HS-5 (cell line): ENCODE data around the gene C1orf232.

Experiments
- DNase-seq: peaks from one replicate; pipeline ENCODE4 v3.0.0-alpha.2; 2012; ENCODE audit warnings: low read depth

C1orf232 gene

GRCh38 chr1:26156285-26157038 lies 12.3 kb downstream of the C1orf232 start:
- no peak for DNase-seq

GRCh38 chr1:26155370-26156284 lies 13.1 kb downstream of the C1orf232 start:
- no peak for DNase-seq

DNA sequence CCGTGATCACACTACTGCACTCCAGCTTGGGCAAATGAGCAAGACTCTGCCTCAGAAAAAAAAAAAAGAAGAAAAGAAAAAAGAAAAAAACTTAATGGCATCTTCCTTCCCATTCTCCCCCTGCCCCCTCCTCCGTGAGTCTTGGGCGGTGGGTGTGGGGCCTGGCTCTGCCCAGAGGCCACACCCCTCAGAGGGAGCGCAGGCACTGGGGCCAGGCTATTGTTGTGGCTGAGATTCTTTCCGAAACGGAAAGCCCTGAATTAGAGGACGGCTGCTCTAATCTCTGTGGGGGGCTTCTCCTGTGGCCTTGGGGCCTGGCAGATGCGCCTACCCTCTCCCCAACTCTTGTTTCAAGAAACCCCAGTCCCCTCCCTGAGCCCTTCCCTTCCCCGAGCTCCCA lies 14.0 kb downstream of the C1orf232 start:
- no peak for DNase-seq

DNA sequence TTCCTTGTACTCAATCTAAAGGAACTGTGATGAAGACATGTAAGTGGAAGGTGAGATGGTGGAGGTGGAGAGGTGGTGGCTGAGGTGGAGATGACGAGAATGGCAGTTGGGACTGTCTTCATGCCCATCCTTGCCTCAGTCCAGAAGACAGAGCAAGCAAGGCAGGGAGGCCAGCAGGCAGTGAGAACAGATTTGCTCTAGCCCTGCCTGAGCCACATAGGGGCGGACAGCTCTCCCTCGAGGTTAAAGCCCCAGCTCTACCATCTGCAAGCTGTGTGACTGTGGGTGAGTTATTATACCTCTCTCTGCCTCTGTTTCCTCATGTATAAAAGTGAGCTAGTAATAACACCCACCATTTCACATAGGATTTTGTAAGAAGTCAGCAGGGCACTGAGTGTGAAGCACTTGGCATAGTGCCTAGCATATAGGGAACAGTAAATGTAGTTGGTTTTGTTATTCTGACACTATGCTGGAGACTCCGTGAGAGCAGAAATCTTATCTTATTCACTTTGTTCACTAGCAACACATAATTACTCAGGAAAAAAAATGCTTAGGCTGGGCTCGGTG lies 14.7 kb downstream of the C1orf232 start:
- no peak for DNase-seq

DNA sequence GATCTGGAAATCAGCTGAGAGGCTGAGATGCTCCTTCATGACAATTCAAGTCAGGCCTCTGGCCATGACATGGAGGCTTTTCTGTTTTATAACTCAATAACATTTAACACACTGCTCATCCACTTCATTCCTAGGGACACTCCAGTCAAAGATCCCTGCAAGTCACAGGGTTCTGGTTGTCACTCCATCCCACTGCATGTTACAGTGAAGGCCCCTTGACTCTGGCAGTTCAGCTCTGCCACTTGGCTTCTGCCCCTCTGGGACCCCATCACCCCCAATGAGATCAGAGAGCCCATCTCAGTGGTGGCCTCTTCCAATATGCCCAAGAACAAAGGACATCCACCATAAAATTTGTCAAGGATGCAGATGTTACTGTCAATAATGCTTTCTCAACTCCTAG lies 19.9 kb downstream of the C1orf232 start:
- DNase-seq: no peak

- no peak for DNase-seq
Measured at GRCh38 chr1:26145960-26146294, 22.8 kb downstream of the C1orf232 start.

DNA sequence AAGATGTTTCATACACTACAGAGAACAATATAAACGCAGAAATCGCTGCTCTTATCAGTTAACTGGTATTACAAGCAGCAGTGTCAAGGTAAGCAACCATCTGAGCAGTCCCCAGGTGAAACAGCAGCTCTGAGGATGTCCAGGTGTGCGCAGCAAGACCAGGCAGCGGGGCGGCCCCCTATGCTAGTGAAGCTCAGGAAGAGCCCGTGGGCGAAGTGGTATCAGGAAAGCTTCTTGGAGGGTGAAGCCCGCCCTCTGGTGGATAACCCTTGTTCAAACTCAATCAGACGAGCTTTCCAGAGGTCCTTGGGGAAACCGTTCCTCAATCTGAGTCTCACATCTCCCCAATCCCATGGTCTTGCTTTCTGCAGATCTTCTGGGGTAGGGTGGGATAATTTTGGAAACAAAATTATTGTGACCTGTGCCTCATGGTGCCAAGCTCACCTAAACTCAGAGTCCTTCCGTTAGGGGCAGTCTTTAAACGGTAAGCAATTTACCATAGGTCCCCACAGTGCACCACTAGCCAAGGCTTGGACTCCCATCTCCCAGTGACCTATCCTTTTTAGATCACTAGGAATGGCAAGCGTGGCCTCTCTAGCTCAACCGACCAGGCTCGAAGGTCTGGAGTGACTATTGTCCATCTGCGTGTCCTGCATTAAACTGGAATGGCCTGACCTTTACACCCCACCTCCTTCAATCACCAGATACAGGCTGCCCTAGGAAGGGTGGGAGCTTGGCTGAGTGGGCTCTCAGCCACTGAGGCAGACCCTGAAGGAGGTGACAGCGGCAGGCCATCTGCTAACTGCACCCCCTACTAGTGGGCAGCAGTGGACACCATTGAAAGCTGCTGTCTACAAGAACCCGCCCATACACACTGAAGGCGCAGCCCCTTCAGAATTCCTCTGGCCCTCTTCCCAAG lies 23.5 kb downstream of the C1orf232 start:
- DNase-seq: peak; percentile 40

- no peak for DNase-seq
Measured at GRCh38 chr1:26142159-26142558, 26.6 kb downstream of the C1orf232 start.

DNA sequence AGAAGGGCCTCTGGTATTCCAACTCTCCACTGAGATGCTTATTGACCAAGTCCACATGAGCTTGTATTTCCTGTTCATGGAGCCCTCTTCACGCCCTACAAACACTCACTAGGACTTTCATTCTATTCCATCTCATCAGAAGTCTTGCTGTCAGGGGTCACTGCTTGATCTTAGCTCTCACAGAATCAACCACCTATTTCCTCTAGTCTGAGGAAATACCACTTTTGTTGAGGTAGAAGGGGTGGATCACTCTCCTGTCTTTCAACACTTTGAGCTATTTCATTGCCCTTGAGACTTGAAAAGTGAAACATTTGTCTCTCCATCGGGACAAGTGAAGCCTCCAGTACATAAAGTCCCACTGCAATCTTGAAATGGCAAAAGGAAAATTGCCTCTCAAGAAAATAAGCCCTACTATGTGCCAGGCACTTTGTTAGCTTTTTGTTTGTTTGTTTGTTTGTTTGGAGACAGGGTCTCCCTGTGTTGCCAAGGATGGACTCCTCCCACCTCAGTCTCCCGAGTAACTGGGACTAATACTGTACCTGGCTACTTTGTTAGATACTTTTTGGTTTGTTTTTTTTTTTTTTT lies 29.7 kb downstream of the C1orf232 start:
- no peak for DNase-seq

GRCh38 chr1:26134466-26134865 lies 34.3 kb downstream of the C1orf232 start:
- DNase-seq: no peak

- no peak for DNase-seq
Measured at GRCh38 chr1:26132834-26133167, 36.0 kb downstream of the C1orf232 start.

DNA sequence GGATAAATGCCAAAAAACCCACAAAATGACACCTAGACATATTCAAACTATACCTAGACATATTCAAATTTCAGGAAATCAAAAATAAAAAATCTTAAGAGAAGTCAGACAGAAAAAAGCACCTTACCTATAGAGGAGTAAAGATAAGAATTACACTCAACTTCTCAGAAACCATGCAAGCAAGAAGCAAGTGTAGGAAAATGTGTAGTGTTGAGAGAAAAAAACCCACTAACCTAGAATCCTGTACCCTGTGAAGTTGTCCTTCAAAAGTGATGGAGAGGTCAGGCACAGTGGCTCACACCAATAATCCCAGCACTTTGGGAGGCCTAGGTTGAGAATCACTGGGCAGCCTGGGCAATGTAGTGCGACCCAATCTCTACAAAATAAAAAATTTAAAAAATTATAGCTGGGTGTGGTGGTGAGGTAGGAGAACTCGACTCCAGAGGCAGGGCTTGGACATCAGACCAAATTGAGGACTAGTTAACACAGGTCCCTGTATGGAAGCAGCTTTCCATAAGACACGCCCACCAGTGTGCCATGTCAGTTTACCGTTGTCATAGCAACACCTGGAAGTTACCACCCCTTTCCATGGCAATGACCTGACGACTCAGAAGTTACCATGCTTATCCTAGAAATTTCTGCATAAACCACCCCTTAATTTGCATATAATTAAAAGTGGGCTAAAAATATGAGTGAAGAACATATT lies 36.5 kb downstream of the C1orf232 start:
- no peak for DNase-seq

DNA sequence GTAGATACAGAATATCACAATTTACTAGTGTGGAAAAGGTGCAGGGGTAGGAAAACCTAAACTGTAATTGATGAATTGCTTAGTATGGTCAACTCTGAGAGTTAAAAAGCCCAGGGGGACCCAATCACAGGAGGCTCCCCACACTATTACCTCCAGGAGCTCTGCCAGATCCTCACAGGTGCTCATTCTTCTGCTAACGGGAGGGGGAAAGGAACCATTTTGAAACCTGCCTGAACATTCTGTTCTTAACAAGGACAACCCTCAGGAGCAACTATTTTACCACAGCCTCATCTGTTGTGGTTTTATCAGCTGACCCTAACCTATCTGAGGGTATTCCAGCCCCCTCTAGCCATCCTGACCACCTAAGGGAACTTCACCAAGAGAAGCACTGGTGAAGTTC lies 38.1 kb downstream of the C1orf232 start:
- no peak for DNase-seq

DNA sequence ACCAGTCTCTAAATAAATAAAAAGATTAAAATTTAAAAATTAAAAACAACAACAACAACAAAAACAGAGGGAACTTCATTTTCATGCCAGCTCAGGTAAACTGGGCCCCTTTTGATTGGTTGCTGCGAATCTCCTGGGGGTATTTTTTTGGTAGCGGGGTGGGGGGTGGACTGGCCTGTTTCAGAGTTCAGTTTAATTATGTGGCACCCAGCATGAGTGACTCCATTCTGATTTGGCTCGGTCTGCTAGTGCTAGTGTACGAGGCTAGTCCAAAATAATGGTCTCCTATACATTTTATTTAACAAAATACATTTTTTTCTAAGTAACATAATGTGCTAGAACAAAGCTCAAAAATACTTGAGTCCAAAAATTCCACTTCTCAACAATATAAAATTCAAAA lies 39.0 kb downstream of the C1orf232 start:
- no peak for DNase-seq

DNA sequence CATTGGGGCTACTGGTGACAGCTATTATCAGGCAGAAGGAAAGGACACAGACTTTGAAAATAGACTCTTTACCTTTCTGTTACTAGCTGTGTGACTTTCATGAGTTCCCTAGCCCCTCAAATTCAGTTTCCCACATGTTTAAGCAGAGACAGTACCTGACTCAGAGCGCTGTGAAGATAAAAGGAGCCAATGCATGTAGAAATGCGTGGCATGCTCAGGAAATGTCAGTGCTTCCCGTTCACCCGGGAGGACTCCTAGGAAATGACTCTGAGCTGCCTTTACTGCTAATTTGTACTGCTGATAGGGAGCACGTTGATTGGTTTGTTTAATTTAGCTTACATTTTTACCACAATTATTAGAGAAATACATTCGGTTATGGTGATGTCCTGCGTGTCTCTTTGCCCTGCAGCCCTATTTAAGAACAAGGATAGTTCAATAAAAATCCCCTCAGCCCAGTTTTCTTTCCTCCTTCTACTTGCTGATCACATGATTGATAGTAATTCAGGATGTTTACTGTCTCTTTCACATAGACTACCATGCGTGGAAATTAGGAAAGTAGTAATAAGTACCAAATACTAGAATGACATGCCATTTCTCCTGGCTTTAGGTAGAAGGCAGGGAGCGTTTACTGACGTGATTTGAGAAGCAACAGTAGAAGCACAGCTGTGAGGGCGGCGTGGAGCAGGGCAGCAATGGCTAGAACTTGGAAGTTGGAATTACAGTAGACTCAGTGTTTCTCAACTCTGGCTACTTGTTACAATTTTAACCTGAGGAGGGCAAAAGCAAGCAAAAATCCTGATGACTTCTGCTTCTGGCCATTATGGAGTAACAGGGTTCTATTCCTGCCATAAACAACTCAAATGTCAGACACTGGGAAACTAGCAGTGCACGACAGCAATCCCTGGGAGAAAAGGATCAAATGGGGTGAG lies 41.3 kb downstream of the C1orf232 start:
- DNase-seq: no peak

DNA sequence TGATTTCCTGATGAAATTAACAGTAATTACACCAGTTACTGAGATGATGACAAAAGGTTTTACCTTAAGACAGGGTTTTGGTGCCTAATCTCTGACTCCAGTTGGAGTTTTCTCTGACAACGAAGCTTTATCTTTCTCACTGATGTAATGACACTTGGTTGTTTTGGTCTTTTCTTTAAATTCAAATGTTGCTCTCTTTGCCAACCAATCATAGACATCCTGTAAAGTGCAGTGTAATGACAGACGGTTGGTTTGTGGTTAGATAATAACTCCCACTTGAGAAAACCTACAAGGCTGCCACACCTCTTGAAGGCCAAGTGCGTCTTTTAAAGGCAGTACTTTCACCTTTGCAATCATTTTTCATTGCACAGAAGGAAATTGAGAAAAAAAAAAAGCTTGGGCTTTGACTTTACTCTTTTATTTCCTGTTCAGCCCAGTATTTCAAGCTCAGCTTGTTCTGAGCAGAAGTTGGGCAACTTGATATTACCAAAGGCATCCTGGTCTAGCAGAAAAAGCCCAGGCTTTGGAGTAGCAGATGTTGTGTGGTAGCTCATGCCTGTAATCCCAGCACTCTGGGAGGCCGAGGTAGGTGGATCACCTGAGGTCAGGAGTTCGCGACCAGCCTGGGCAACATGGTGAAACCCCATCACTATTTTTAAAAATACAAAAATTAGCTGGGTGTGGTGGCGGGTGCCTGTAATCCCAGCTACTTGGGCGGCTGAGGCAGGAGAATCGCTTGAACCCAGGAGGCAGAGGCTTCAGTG lies 42.3 kb downstream of the C1orf232 start:
- no peak for DNase-seq

- DNase-seq: no peak
Measured at GRCh38 chr1:26125946-26126320, 42.8 kb downstream of the C1orf232 start.

- no peak for DNase-seq
Measured at GRCh38 chr1:26125382-26125781, 43.4 kb downstream of the C1orf232 start.
